Caco-2 (cell line): ENCODE measurements around the gene SLC52A3. TPM values are rescaled to one million over a fixed set of nuclear protein-coding genes. Genes with fewer than 3 reads are reported as not detected.

Source experiments
- BruUV-seq: library from RNA; stranded (reverse); fragments of 400-500 nt; replicated peaks from 2 replicates; lab custom pipeline; 2021; lab: Mats Ljungman, UMichigan
- CTCF ChIA-PET: fragments of 300-600 bp; sonication (Branson Sonifier 250); formaldehyde crosslinking; loops from one replicate; lab custom pipeline; 2022; ENCODE audit warnings: antibody characterized with exemption; lab: Charles Lee
- POLR2A ChIA-PET: fragments of 300-600 bp; sonication (Branson Sonifier 250); formaldehyde crosslinking; loops from one replicate; lab custom pipeline; 2022; ENCODE audit warnings: antibody characterized with exemption; lab: Charles Lee
- DNase-seq, 2 experiments: peaks; one replicate each; pipeline versions ENCODE4 v3.0.0 to v3.0.0-alpha.2; 2020 to 2022
- H3K27me3 ChIP-seq: replicated peaks from 2 replicates; pipeline ENCODE4 v1.6.0; 2011; ENCODE audit warnings: low read length; ENCODE audit not compliant: control insufficient read depth, insufficient read depth
- H3K36me3 ChIP-seq: 2 replicates; pipeline ENCODE4 v1.5.1; 2011; ENCODE audit warnings: low read length; ENCODE audit not compliant: control insufficient read depth, insufficient read depth
- H3K4me1 ChIP-seq: fragments of 250-450 bp; sonication (Bioruptor Pico); 2 replicates; pipeline ENCODE4 v1.5.1; 2020; ENCODE audit warnings: mild to moderate bottlenecking
- H3K4me3 ChIP-seq: 2 replicates; pipeline ENCODE4 v1.5.1; 2011; ENCODE audit warnings: low read depth, mild to moderate bottlenecking, control low read depth, low read length
- H3K9me3 ChIP-seq: fragments of 250-450 bp; sonication (Bioruptor Pico); 2 replicates; pipeline ENCODE4 v1.5.1; 2020; ENCODE audit warnings: mild to moderate bottlenecking, moderate library complexity
- H3K27ac Mint-ChIP-seq: one replicate; pipeline ENCODE4 v1.8.0; 2022; ENCODE audit warnings: mixed read lengths; ENCODE audit not compliant: unreplicated experiment
- H3K27me3 Mint-ChIP-seq: one replicate; pipeline ENCODE4 v1.8.0; 2022; ENCODE audit warnings: mixed read lengths; ENCODE audit not compliant: insufficient read depth, unreplicated experiment
- H3K36me3 Mint-ChIP-seq: one replicate; pipeline ENCODE4 v1.8.0; 2022; ENCODE audit warnings: mild to moderate bottlenecking, mixed read lengths; ENCODE audit not compliant: insufficient read depth, unreplicated experiment
- H3K4me1 Mint-ChIP-seq: one replicate; pipeline ENCODE4 v1.8.0; 2022; ENCODE audit warnings: low read depth, mixed read lengths; ENCODE audit not compliant: unreplicated experiment
- H3K4me3 Mint-ChIP-seq: one replicate; pipeline ENCODE4 v1.8.0; 2022; ENCODE audit warnings: mild to moderate bottlenecking, moderate library complexity, mixed read lengths; ENCODE audit not compliant: unreplicated experiment
- H3K9me3 Mint-ChIP-seq: one replicate; pipeline ENCODE4 v1.8.0; 2022; ENCODE audit warnings: mixed read lengths; ENCODE audit not compliant: unreplicated experiment
- intact Hi-C: fragments of 100-400 bp; cut with micrococcal nuclease; formaldehyde crosslinking; loops from one replicate; pipeline ENCODE4 v1.10.0; 2022; ENCODE audit not compliant: unreplicated experiment
- total RNA-seq: library from RNA; stranded (reverse); gene quantifications from 2 replicates; pipeline ENCODE4 v1.2.3, GENCODE V29; 2022
- TF ChIP-seq, protein P1 (sequence below), 2 experiments: fragments of 200-600 bp in 1 of 2; IDR thresholded peaks; 1 replicate in 1 of 2; 2 replicates in 1 of 2; pipeline versions ENCODE4 v1.5.1 to v1.8.0; 2011 to 2022; ENCODE audit warnings: antibody characterized with exemption in 1 of 2, control low read depth in 1 of 2, inconsistent platforms in 1 of 2, low read depth in 1 of 2, low read length in 1 of 2, mild to moderate bottlenecking in 1 of 2, moderate library complexity in 1 of 2; ENCODE audit not compliant: insufficient read depth in 1 of 2, severe bottlenecking in 1 of 2, unreplicated experiment in 1 of 2

The SLC52A3 gene
- total RNA-seq, 1 experiment from 2014 or later, result 0.50 TPM

DNA sequence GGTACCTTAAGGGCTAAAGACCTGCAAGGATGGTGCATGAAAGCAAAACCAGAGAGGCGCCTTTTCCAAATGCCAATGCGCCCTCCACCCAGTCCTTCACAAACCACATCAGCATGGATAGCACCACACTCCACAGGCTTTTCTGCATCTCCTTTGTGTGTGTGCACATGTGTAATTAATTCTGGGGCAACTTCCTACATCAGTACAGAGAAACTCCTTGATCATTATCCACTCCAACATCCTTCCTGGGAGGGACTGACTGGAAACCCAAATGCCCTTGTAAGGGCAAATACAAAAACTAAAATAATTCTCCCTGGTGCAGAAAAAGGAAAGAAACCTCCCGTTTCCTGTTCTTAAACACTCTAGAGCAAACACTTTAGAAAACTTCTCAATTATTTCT is 10.8 kb downstream of the SLC52A3 start:
- H3K27me3 Mint-ChIP-seq, result no peaks in the 10 kb centered on the region
- BruUV-seq, result no TSS peak
- no peak overlapping the region for H3K4me3 Mint-ChIP-seq
- DNase-seq, result no peak
- ChIA-PET CTCF (interaction anchor here (0.7 kb wide), 1 partner anchor 391 kb away, joined by 3 read pairs; no protein-coding TSS in a partner anchor), POLR2A (no interaction called here)
- no peak overlapping the region for H3K27ac Mint-ChIP-seq
- H3K9me3 ChIP-seq, result no peaks in the 10 kb centered on the region
- intact Hi-C loops, result no loop called here
- H3K4me1 ChIP-seq, result no peaks in the 10 kb centered on the region
- H3K4me1 Mint-ChIP-seq, result no peaks in the 10 kb centered on the region
- H3K27me3 ChIP-seq, result no peaks in the 10 kb centered on the region; the same call in 1 of the 2 replicates
- no peak overlapping the region for H3K4me3 ChIP-seq
- TF ChIP-seq, protein P1, sequence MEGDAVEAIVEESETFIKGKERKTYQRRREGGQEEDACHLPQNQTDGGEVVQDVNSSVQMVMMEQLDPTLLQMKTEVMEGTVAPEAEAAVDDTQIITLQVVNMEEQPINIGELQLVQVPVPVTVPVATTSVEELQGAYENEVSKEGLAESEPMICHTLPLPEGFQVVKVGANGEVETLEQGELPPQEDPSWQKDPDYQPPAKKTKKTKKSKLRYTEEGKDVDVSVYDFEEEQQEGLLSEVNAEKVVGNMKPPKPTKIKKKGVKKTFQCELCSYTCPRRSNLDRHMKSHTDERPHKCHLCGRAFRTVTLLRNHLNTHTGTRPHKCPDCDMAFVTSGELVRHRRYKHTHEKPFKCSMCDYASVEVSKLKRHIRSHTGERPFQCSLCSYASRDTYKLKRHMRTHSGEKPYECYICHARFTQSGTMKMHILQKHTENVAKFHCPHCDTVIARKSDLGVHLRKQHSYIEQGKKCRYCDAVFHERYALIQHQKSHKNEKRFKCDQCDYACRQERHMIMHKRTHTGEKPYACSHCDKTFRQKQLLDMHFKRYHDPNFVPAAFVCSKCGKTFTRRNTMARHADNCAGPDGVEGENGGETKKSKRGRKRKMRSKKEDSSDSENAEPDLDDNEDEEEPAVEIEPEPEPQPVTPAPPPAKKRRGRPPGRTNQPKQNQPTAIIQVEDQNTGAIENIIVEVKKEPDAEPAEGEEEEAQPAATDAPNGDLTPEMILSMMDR (IDR thresholded peaks at IDR 0.05; ENCODE audit: insufficient read depth in 1 of 2, low read depth in 1 of 2, low read length in 1 of 2, severe bottlenecking in 1 of 2, unreplicated experiment in 1 of 2), result no peak
- no peaks in the 10 kb centered on the region for H3K36me3 Mint-ChIP-seq
- H3K36me3 ChIP-seq, result no peaks in the 10 kb centered on the region
- no peaks in the 10 kb centered on the region for H3K9me3 Mint-ChIP-seq

DNA sequence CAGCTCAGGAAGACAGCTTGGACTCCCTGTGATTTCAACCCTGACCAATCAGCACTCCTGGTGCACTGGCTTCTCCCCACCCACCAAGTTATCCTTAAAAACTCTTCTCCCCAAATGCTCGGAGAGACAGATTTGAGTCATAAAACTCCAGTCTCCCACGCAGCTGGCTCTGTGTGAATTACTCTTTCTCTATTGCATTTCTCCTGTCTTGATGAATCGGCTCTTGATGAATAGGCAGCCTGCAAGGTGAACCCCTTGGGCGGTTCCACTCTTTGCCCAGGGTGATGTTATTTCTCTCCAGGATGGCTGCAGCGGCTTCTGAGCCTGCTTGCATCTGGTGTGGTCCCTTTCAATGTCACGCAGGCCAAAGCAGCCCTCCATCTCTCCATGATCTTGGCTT is 12.4 kb downstream of the SLC52A3 start:
- no peaks in the 10 kb centered on the region for H3K9me3 Mint-ChIP-seq
- H3K4me3 ChIP-seq, result no peak overlapping the region
- intact Hi-C loops, result no loop called here
- no peaks in the 10 kb centered on the region for H3K4me1 ChIP-seq
- no peaks in the 10 kb centered on the region for H3K4me1 Mint-ChIP-seq
- no peak overlapping the region for H3K27ac Mint-ChIP-seq
- H3K27me3 Mint-ChIP-seq, result no peaks in the 10 kb centered on the region
- ChIA-PET CTCF (no interaction called here), POLR2A (no interaction called here)
- no peak overlapping the region for H3K4me3 Mint-ChIP-seq
- no peaks in the 10 kb centered on the region for H3K36me3 Mint-ChIP-seq
- no peaks in the 10 kb centered on the region for H3K9me3 ChIP-seq
- TF ChIP-seq, protein P1 (IDR thresholded peaks at IDR 0.05; ENCODE audit: insufficient read depth in 1 of 2, low read depth in 1 of 2, low read length in 1 of 2, severe bottlenecking in 1 of 2, unreplicated experiment in 1 of 2), result no peak
- BruUV-seq, result no TSS peak
- no peaks in the 10 kb centered on the region; the same call in 1 of the 2 replicates for H3K27me3 ChIP-seq
- H3K36me3 ChIP-seq, result no peaks in the 10 kb centered on the region
- DNase-seq, result no peak

DNA sequence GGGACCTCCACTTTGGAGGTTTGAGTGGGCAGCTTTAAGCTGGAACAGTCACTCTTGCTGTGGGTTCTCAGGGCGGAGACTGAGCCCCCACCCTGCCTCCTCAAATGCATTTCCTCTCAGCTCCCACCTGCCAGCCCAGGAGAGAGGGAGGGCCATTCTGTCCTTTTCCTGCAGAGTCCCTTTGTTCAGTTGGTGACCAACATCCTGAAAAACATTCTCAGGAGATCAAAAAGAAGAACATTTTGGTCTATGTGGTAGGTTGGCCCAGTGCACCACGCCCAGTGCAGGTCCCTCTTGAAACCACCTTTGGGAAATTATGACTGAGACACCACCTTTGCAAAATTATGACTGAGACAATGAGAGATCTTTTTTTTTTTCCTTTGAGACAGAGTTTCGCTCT is 13.4 kb downstream of the SLC52A3 start:
- Mint-ChIP-seq H3K4me3 (no peak overlapping the region), H3K4me1 (no peaks in the 10 kb centered on the region), H3K27me3 (no peaks in the 10 kb centered on the region), H3K36me3 (no peaks in the 10 kb centered on the region), H3K27ac (no peak overlapping the region), H3K9me3 (no peaks in the 10 kb centered on the region)
- intact Hi-C loops, result no loop called here
- H3K4me1 ChIP-seq, result no peaks in the 10 kb centered on the region
- no peaks in the 10 kb centered on the region; the same call in 1 of the 2 replicates for H3K27me3 ChIP-seq
- ChIA-PET CTCF (no interaction called here), POLR2A (no interaction called here)
- H3K9me3 ChIP-seq, result no peaks in the 10 kb centered on the region
- H3K36me3 ChIP-seq, result no peaks in the 10 kb centered on the region
- H3K4me3 ChIP-seq, result no peak overlapping the region
- TF ChIP-seq, protein P1 (IDR thresholded peaks at IDR 0.05; ENCODE audit: insufficient read depth in 1 of 2, low read depth in 1 of 2, low read length in 1 of 2, severe bottlenecking in 1 of 2, unreplicated experiment in 1 of 2), result no peak
- DNase-seq, result no peak
- BruUV-seq, result no TSS peak
